ENCODE data around the gene COL27A1.

Gene COL27A1

GRCh38 chr9:114169029-114169951 is 14.0 kb downstream of the COL27A1 start:
- no peak for DNase-seq

- no peak for DNase-seq
These were observed 14.8 kb downstream of the COL27A1 start for GRCh38 chr9:114169952-114170770.

GRCh38 chr9:114170771-114171461 is 15.6 kb downstream of the COL27A1 start:
- no peak for DNase-seq

GRCh38 chr9:114171500-114171899 is 16.2 kb downstream of the COL27A1 start:
- DNase-seq, result no peak

GRCh38 chr9:114172981-114173833 is 17.9 kb downstream of the COL27A1 start:
- no peak for DNase-seq

GRCh38 chr9:114174557-114174875 is 19.2 kb downstream of the COL27A1 start:
- DNase-seq, result no peak

- no peak for DNase-seq
These were observed 19.8 kb downstream of the COL27A1 start for GRCh38 chr9:114174876-114175771.

GRCh38 chr9:114176624-114177291 is 21.4 kb downstream of the COL27A1 start:
- no peak for DNase-seq

GRCh38 chr9:114177423-114178064 is 22.2 kb downstream of the COL27A1 start:
- DNase-seq, result no peak

GRCh38 chr9:114178076-114178475 is 22.7 kb downstream of the COL27A1 start:
- no peak for DNase-seq

- DNase-seq, result no peak
These were observed 23.6 kb downstream of the COL27A1 start for GRCh38 chr9:114178756-114179450.

GRCh38 chr9:114179516-114179915 is 24.2 kb downstream of the COL27A1 start:
- no peak for DNase-seq

- no peak for DNase-seq
These were observed 25.6 kb downstream of the COL27A1 start for GRCh38 chr9:114180696-114181606.

- no peak for DNase-seq
These were observed 26.5 kb downstream of the COL27A1 start for GRCh38 chr9:114181607-114182409.

- no peak for DNase-seq
These were observed 27.7 kb downstream of the COL27A1 start for GRCh38 chr9:114183006-114183405.

- no peak for DNase-seq
These were observed 28.7 kb downstream of the COL27A1 start for GRCh38 chr9:114184071-114184470.

- DNase-seq, result no peak
These were observed 29.5 kb downstream of the COL27A1 start for GRCh38 chr9:114184866-114185265.

Data from GF-D8 (cell line).